HEK293 (cell line): ENCODE measurements around the gene PHACTR2.
A peak's percentile ranks its signal among the peaks of the same experiment; 100 is the strongest.

Experiments
- CTCF ChIA-PET: fragments of 350-600 bp; formaldehyde crosslinking; extraction: SDS; loops from one replicate; lab custom pipeline; 2021; ENCODE audit warnings: antibody characterized with exemption; lab: Yijun Ruan, JAX
- POLR2A ChIA-PET: fragments of 300-600 bp; formaldehyde crosslinking; extraction: SDS; loops from one replicate; lab custom pipeline; 2020; ENCODE audit warnings: antibody characterized with exemption, inconsistent platforms; lab: Yijun Ruan, JAX
- H3K27ac ChIP-seq: fragments of 200-500 bp; sonication (Bioruptor generic); 2 replicates; pipeline ENCODE4 v1.5.1; 2014; ENCODE audit warnings: low read depth, low read length, control low read depth, inconsistent platforms; ENCODE audit errors: extremely low read depth
- H3K36me3 ChIP-seq, 2 experiments: fragments of 200-500 bp in 1 of 2; sonication (Bioruptor generic) in 1 of 2; 1 replicate in 1 of 2; 2 replicates in 1 of 2; pipeline ENCODE4 v1.5.1; 2014 to 2017; ENCODE audit warnings: inconsistent platforms in 2 of 2, low read length in 2 of 2; ENCODE audit not compliant: control insufficient read depth in 2 of 2, insufficient read depth in 1 of 2
- H3K4me1 ChIP-seq: fragments of 200-500 bp; sonication (Bioruptor generic); 2 replicates; pipeline ENCODE4 v1.5.1; 2014; ENCODE audit warnings: mild to moderate bottlenecking, low read length, inconsistent platforms; ENCODE audit not compliant: control insufficient read depth, insufficient read depth
- H3K4me3 ChIP-seq: 2 replicates; pipeline ENCODE4 v1.5.1; 2011; ENCODE audit warnings: low read depth, mild to moderate bottlenecking, control low read depth, low read length, moderate library complexity
- H3K9me3 ChIP-seq: fragments of 200-500 bp; sonication (Bioruptor generic); 2 replicates; pipeline ENCODE4 v1.5.1; 2014; ENCODE audit warnings: low read depth, low read length, inconsistent platforms; ENCODE audit not compliant: control insufficient read depth, insufficient read depth
- HOXC10 ChIP-seq: sonication (generic); formaldehyde crosslinking; IDR thresholded peaks from 2 replicates; pipeline ENCODE4 v1.8.1; 2023; ENCODE audit warnings: mild to moderate bottlenecking, missing genetic modification reagents
- SALL2 ChIP-seq: fragments of 450-650 bp; formaldehyde crosslinking; IDR thresholded peaks from 2 replicates; pipeline ENCODE4 v1.5.0; 2017; ENCODE audit warnings: missing biosample characterization, mild to moderate bottlenecking, missing genetic modification characterization, borderline replicate concordance
- TCF7L2 ChIP-seq: IDR thresholded peaks from 2 replicates; pipeline ENCODE4 v1.6.1; 2011; ENCODE audit warnings: low read depth, mild to moderate bottlenecking, inconsistent platforms, low read length, moderate library complexity, borderline replicate concordance
- YY2 ChIP-seq: fragments of 450-650 bp; formaldehyde crosslinking; IDR thresholded peaks from 2 replicates; pipeline ENCODE4 v1.5.1; 2016; ENCODE audit warnings: missing biosample characterization, missing genetic modification characterization
- ZBTB48 ChIP-seq: fragments of 450-650 bp; formaldehyde crosslinking; IDR thresholded peaks from 2 replicates; pipeline ENCODE4 v1.5.1; 2016; ENCODE audit warnings: missing biosample characterization, missing genetic modification characterization
- ZBTB49 ChIP-seq: fragments of 450-650 bp; formaldehyde crosslinking; IDR thresholded peaks from 2 replicates; pipeline ENCODE4 v1.5.1; 2016; ENCODE audit warnings: missing biosample characterization, missing genetic modification characterization, low read depth
- ZBTB8A ChIP-seq: fragments of 450-650 bp; formaldehyde crosslinking; IDR thresholded peaks from 2 replicates; pipeline ENCODE4 v1.5.1; 2016; ENCODE audit warnings: missing biosample characterization, missing genetic modification characterization
- ZNF114 ChIP-seq: fragments of 450-650 bp; formaldehyde crosslinking; IDR thresholded peaks from 2 replicates; pipeline ENCODE4 v1.5.0; 2017; ENCODE audit warnings: missing biosample characterization, missing genetic modification characterization
- ZNF133 ChIP-seq: fragments of 450-650 bp; formaldehyde crosslinking; IDR thresholded peaks from 2 replicates; pipeline ENCODE4 v1.5.1; 2016; ENCODE audit warnings: missing biosample characterization, missing genetic modification characterization
- ZNF140 ChIP-seq: fragments of 450-650 bp; formaldehyde crosslinking; IDR thresholded peaks from 2 replicates; pipeline ENCODE4 v1.5.1; 2016; ENCODE audit warnings: missing biosample characterization, missing genetic modification characterization
- ZNF2 ChIP-seq: fragments of 450-650 bp; formaldehyde crosslinking; IDR thresholded peaks from 2 replicates; pipeline ENCODE4 v1.5.1; 2016; ENCODE audit warnings: missing biosample characterization, missing genetic modification characterization
- ZNF248 ChIP-seq: fragments of 450-650 bp; formaldehyde crosslinking; IDR thresholded peaks from 2 replicates; pipeline ENCODE4 v1.5.1; 2017; ENCODE audit warnings: missing biosample characterization, missing genetic modification characterization
- ZNF341 ChIP-seq: fragments of 450-650 bp; formaldehyde crosslinking; IDR thresholded peaks from 2 replicates; pipeline ENCODE4; 2016; ENCODE audit warnings: low read depth, missing biosample characterization, missing genetic modification characterization
- ZNF433 ChIP-seq: fragments of 450-650 bp; formaldehyde crosslinking; IDR thresholded peaks from 2 replicates; pipeline ENCODE4 v1.5.1; 2016; ENCODE audit warnings: missing biosample characterization, missing genetic modification characterization, low read depth
- ZNF529 ChIP-seq: fragments of 450-650 bp; formaldehyde crosslinking; IDR thresholded peaks from 2 replicates; pipeline ENCODE4 v1.5.1; 2017; ENCODE audit warnings: missing genetic modification characterization, missing biosample characterization; ENCODE audit not compliant: insufficient replicate concordance
- ZNF561 ChIP-seq: fragments of 450-650 bp; IDR thresholded peaks from 2 replicates; pipeline ENCODE4 v1.5.1; 2018; ENCODE audit warnings: missing biosample characterization, missing genetic modification characterization, borderline replicate concordance
- ZNF692 ChIP-seq: fragments of 450-650 bp; formaldehyde crosslinking; IDR thresholded peaks from 2 replicates; pipeline ENCODE4 v1.5.1; 2016; ENCODE audit warnings: missing biosample characterization, missing genetic modification characterization
- ZNF776 ChIP-seq: fragments of 450-650 bp; formaldehyde crosslinking; IDR thresholded peaks from 2 replicates; pipeline ENCODE4 v1.5.0; 2017; ENCODE audit warnings: missing biosample characterization, missing genetic modification characterization, borderline replicate concordance
- ZNF791 ChIP-seq: fragments of 450-650 bp; formaldehyde crosslinking; IDR thresholded peaks from 2 replicates; pipeline ENCODE4 v1.5.1; 2016; ENCODE audit warnings: missing biosample characterization, missing genetic modification characterization
- ZNF830 ChIP-seq: fragments of 450-650 bp; IDR thresholded peaks from 2 replicates; pipeline ENCODE4 v1.5.0; 2018; ENCODE audit warnings: missing biosample characterization, missing genetic modification characterization, low read depth, mild to moderate bottlenecking, moderate library complexity
- ZNF843 ChIP-seq: fragments of 450-650 bp; formaldehyde crosslinking; IDR thresholded peaks from 2 replicates; pipeline ENCODE4 v1.5.1; 2016; ENCODE audit warnings: missing biosample characterization, missing genetic modification characterization
- TF ChIP-seq, protein P1 (sequence below): fragments of 450-650 bp; formaldehyde crosslinking; IDR thresholded peaks from 2 replicates; pipeline ENCODE4 v1.5.1; 2017; ENCODE audit warnings: missing biosample characterization, missing genetic modification characterization
- TF ChIP-seq, protein P2 (sequence below): fragments of 450-650 bp; formaldehyde crosslinking; IDR thresholded peaks from 2 replicates; pipeline ENCODE4 v1.5.1; 2016; ENCODE audit warnings: missing biosample characterization, missing genetic modification characterization
- TF ChIP-seq, protein P3 (sequence below): fragments of 450-650 bp; formaldehyde crosslinking; IDR thresholded peaks from 2 replicates; pipeline ENCODE4 v1.5.1; 2017; ENCODE audit warnings: missing biosample characterization, missing genetic modification characterization
- TF ChIP-seq, protein P4 (sequence below): fragments of 450-650 bp; formaldehyde crosslinking; IDR thresholded peaks from 2 replicates; pipeline ENCODE4 v1.5.1; 2016; ENCODE audit warnings: missing biosample characterization, missing genetic modification characterization, borderline replicate concordance
- TF ChIP-seq, protein P5 (sequence below): fragments of 450-650 bp; formaldehyde crosslinking; optimal IDR thresholded peaks from 2 replicates; pipeline ENCODE3; 2016; ENCODE audit warnings: missing biosample characterization, mild to moderate bottlenecking, missing genetic modification characterization

PHACTR2 gene

DNA sequence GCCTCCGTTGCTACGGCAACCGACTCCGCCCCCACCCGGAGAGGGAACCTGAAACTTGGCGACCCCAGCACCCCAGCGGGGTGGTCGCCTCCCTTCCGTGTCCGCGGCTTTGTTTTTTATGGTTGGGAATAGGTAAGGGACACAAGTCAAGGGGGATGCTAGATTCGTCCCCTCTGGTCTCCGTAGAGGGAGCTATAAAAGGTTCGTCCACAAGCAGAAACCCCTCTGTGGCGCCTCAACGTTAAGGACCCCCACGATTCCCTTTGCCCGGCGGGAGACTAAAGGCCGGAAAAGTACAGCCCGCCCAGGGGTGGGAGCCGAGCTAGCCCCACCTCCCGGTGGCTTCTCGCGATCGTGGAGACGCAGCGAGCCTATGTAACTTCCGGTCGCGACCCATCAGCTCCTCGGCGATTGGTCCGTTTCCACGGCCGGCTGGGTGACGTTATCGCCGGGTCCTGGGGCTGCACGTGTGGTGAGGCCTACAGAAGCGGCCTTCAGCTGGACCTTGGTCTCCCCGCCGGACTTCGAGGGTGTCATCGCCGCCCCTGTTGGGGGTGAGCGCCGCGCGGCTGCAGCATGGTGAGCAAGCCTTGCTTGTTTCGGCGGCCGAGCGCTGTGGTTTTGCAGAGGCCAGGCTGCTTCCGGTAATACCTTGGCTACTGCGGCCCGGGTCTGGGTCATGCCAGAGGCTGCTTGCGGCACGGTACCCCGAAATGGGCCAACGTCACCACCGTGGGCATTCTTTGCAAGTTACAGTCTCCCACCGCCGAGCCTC is 165.3 kb downstream of the PHACTR2 start, which contains the start of gene LTV1:
LTV1 (plus strand) TSS at position 437 of the 775 bp plus-strand sequence; CDS start at position 577, 140 bp downstream.
- Histone ChIP-seq H3K4me1 (no peaks in the 10 kb centered on the region), H3K9me3 (no peaks in the 10 kb centered on the region), H3K4me3 (peak within 1 kb of the TSS; percentile 97), H3K36me3 (peaks cover 26 to 40% of the 10 kb centered on the region in 2 experiments), H3K27ac (peak within 1 kb of the TSS; percentile 72)
- POLR2A ChIA-PET = interaction anchor here (0.6 to 1.8 kb wide), 24 partner anchors 8 to 393 kb away, joined by 3 to 13 read pairs (median 4); partner anchors contain the start of genes ADAT2, FUCA2, PEX3 and PHACTR2
- CTCF ChIA-PET = interaction anchor here (1.0 to 3.8 kb wide), 4 partner anchors 97 to 268 kb away, joined by 4 to 22 read pairs (median 4); no protein-coding TSS in a partner anchor
- peak; percentile 89 for TF ChIP-seq ZBTB8A
- peak; percentile 79; the same call in 1 of the 2 replicates for TF ChIP-seq ZNF692 (tag by site-specific recombination)
- peak; percentile 60; the same call in 1 of the 2 replicates for TF ChIP-seq ZBTB48
- no peak; the same call in 1 of the 2 replicates for TF ChIP-seq ZNF341 (tag by site-specific recombination)
- TF ChIP-seq ZNF433 (tag by site-specific recombination) = no peak
- TF ChIP-seq, protein P1, sequence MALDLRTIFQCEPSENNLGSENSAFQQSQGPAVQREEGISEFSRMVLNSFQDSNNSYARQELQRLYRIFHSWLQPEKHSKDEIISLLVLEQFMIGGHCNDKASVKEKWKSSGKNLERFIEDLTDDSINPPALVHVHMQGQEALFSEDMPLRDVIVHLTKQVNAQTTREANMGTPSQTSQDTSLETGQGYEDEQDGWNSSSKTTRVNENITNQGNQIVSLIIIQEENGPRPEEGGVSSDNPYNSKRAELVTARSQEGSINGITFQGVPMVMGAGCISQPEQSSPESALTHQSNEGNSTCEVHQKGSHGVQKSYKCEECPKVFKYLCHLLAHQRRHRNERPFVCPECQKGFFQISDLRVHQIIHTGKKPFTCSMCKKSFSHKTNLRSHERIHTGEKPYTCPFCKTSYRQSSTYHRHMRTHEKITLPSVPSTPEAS (tag by site-specific recombination) = no peak
- peak; percentile 58 for TF ChIP-seq ZNF843 (tag by site-specific recombination)
- TF ChIP-seq SALL2 (tag by site-specific recombination) = no peak
- TF ChIP-seq YY2 (tag by site-specific recombination) = no peak
- no peak for TF ChIP-seq TCF7L2
- TF ChIP-seq ZNF114 (tag by site-specific recombination) = no peak
- no peak for TF ChIP-seq HOXC10 (CRISPR knock-in tag)
- TF ChIP-seq ZNF830 = no peak
- TF ChIP-seq ZNF248 (tag by site-specific recombination) = no peak
- TF ChIP-seq, protein P2, sequence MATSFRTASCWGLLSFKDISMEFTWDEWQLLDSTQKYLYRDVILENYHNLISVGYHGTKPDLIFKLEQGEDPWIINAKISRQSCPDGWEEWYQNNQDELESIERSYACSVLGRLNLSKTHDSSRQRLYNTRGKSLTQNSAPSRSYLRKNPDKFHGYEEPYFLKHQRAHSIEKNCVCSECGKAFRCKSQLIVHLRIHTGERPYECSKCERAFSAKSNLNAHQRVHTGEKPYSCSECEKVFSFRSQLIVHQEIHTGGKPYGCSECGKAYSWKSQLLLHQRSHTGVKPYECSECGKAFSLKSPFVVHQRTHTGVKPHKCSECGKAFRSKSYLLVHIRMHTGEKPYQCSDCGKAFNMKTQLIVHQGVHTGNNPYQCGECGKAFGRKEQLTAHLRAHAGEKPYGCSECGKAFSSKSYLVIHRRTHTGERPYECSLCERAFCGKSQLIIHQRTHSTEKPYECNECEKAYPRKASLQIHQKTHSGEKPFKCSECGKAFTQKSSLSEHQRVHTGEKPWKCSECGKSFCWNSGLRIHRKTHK (tag by site-specific recombination) = no peak
- TF ChIP-seq, protein P3, sequence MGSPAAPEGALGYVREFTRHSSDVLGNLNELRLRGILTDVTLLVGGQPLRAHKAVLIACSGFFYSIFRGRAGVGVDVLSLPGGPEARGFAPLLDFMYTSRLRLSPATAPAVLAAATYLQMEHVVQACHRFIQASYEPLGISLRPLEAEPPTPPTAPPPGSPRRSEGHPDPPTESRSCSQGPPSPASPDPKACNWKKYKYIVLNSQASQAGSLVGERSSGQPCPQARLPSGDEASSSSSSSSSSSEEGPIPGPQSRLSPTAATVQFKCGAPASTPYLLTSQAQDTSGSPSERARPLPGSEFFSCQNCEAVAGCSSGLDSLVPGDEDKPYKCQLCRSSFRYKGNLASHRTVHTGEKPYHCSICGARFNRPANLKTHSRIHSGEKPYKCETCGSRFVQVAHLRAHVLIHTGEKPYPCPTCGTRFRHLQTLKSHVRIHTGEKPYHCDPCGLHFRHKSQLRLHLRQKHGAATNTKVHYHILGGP (tag by site-specific recombination) = no peak
- TF ChIP-seq ZNF140 = no peak
- TF ChIP-seq ZNF776 (tag by site-specific recombination) = no peak
- TF ChIP-seq ZNF133 = no peak
- TF ChIP-seq, protein P4, sequence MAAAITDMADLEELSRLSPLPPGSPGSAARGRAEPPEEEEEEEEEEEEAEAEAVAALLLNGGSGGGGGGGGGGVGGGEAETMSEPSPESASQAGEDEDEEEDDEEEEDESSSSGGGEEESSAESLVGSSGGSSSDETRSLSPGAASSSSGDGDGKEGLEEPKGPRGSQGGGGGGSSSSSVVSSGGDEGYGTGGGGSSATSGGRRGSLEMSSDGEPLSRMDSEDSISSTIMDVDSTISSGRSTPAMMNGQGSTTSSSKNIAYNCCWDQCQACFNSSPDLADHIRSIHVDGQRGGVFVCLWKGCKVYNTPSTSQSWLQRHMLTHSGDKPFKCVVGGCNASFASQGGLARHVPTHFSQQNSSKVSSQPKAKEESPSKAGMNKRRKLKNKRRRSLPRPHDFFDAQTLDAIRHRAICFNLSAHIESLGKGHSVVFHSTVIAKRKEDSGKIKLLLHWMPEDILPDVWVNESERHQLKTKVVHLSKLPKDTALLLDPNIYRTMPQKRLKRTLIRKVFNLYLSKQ (tag by site-specific recombination) = no peak
- TF ChIP-seq ZNF2 (tag by site-specific recombination) = peak; percentile 96
- no peak for TF ChIP-seq ZNF791 (tag by site-specific recombination)
- TF ChIP-seq ZBTB49 (tag by site-specific recombination) = no peak
- TF ChIP-seq ZNF529 (tag by site-specific recombination) = no peak
- TF ChIP-seq, protein P5, sequence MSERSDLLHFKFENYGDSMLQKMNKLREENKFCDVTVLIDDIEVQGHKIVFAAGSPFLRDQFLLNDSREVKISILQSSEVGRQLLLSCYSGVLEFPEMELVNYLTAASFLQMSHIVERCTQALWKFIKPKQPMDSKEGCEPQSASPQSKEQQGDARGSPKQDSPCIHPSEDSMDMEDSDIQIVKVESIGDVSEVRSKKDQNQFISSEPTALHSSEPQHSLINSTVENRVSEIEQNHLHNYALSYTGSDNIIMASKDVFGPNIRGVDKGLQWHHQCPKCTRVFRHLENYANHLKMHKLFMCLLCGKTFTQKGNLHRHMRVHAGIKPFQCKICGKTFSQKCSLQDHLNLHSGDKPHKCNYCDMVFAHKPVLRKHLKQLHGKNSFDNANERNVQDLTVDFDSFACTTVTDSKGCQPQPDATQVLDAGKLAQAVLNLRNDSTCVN (tag by site-specific recombination) = peak; percentile 36
- peak; percentile 96 for TF ChIP-seq ZNF561 (tag by site-specific recombination)
